ACC112 (cell line): ENCODE measurements around the gene GRPR.
A peak's percentile ranks its signal among the peaks of the same experiment; 100 is the strongest.
"Not testable (repeated sequence)": the region's sequence is repeated elsewhere in the genome, so short reads cannot be mapped to it uniquely, and the experiment has no call there.

Experiments used
- H2AFZ ChIP-seq: fragments of 200-600 bp; sonication (generic); one replicate; pipeline ENCODE4 v1.6.0; 2017; ENCODE audit warnings: antibody characterized with exemption, low read length; ENCODE audit not compliant: unreplicated experiment
- H3K27ac ChIP-seq: fragments of 200-600 bp; sonication (generic); 2 replicates; pipeline ENCODE4 v1.5.1; 2014; ENCODE audit warnings: low read depth, mild to moderate bottlenecking, antibody characterized with exemption, low read length, moderate library complexity
- H3K27me3 ChIP-seq: fragments of 200-600 bp; sonication (generic); 2 replicates; pipeline ENCODE4 v1.6.1; 2014; ENCODE audit warnings: mild to moderate bottlenecking, antibody characterized with exemption, low read length, moderate library complexity, mixed read lengths; ENCODE audit not compliant: insufficient read depth
- H3K36me3 ChIP-seq: fragments of 200-600 bp; sonication (generic); 2 replicates; pipeline ENCODE4 v1.6.1; 2016; ENCODE audit warnings: mild to moderate bottlenecking, antibody characterized with exemption, low read length, moderate library complexity, mixed read lengths; ENCODE audit not compliant: insufficient read depth
- H3K4me1 ChIP-seq: fragments of 200-600 bp; sonication (generic); one replicate; pipeline ENCODE4 v1.6.1; 2016; ENCODE audit warnings: low read length, mixed read lengths; ENCODE audit not compliant: insufficient read depth, unreplicated experiment, control insufficient read depth
- H3K4me3 ChIP-seq: fragments of 200-600 bp; sonication (generic); 2 replicates; pipeline ENCODE4 v1.5.1; 2014; ENCODE audit warnings: mild to moderate bottlenecking, low read depth, low read length
- H3K79me2 ChIP-seq: fragments of 200-600 bp; sonication (generic); one replicate; pipeline ENCODE4 v1.6.0; 2016; ENCODE audit warnings: low read length; ENCODE audit not compliant: control insufficient read depth, unreplicated experiment, insufficient read depth

Gene GRPR

GRCh38 chrX:16148896-16149295 lies 25.5 kb downstream of the GRPR start:
- H3K36me3 ChIP-seq: no peaks in the 10 kb centered on the region
- H3K79me2 ChIP-seq: no peaks in the 10 kb centered on the region
- no peaks in the 10 kb centered on the region for H3K4me1 ChIP-seq
- no peak overlapping the region for H2AFZ ChIP-seq
- H3K27ac ChIP-seq: no peak overlapping the region
- no peak overlapping the region for H3K4me3 ChIP-seq
- peaks cover 10% of the 10 kb centered on the region; the same call in 1 of the 2 replicates for H3K27me3 ChIP-seq

- H3K4me1 ChIP-seq: peaks cover 5% of the 10 kb centered on the region
- no peak overlapping the region for H2AFZ ChIP-seq
- H3K79me2 ChIP-seq: no peaks in the 10 kb centered on the region
- no peak overlapping the region for H3K27ac ChIP-seq
- no peaks in the 10 kb centered on the region for H3K27me3 ChIP-seq
- H3K36me3 ChIP-seq: no peaks in the 10 kb centered on the region
- H3K4me3 ChIP-seq: no peak overlapping the region
Measured at GRCh38 chrX:16155581-16156096, 32.3 kb downstream of the GRPR start.

GRCh38 chrX:16156692-16157331 lies 33.4 kb downstream of the GRPR start:
- no peaks in the 10 kb centered on the region for H3K27me3 ChIP-seq
- no peaks in the 10 kb centered on the region for H3K79me2 ChIP-seq
- H2AFZ ChIP-seq: no peak overlapping the region
- peaks cover 13% of the 10 kb centered on the region for H3K4me1 ChIP-seq
- H3K27ac ChIP-seq: no peak overlapping the region
- H3K4me3 ChIP-seq: no peak overlapping the region
- H3K36me3 ChIP-seq: no peaks in the 10 kb centered on the region

GRCh38 chrX:16160729-16161128 lies 37.4 kb downstream of the GRPR start:
- H3K4me1 ChIP-seq: peaks cover 13% of the 10 kb centered on the region
- no peaks in the 10 kb centered on the region for H3K79me2 ChIP-seq
- H3K27me3 ChIP-seq: no peaks in the 10 kb centered on the region
- no peaks in the 10 kb centered on the region for H3K36me3 ChIP-seq
- H2AFZ ChIP-seq: peak overlapping the region; percentile 48
- H3K27ac ChIP-seq: peak overlapping the region; percentile 45
- H3K4me3 ChIP-seq: peak overlapping the region; percentile 42; the same call in 1 of the 2 replicates

GRCh38 chrX:16161173-16161572 lies 37.8 kb downstream of the GRPR start:
- H3K4me3 ChIP-seq, H3K79me2 ChIP-seq, H3K36me3 ChIP-seq, H3K27me3 ChIP-seq: not testable (repeated sequence)
- H3K4me1 ChIP-seq: peaks cover 13% of the 10 kb centered on the region
- peak overlapping the region; percentile 43 for H3K27ac ChIP-seq
- H2AFZ ChIP-seq: peak overlapping the region; percentile 14

- Histone ChIP-seq H2AFZ (no peak overlapping the region), H3K27me3 (no peaks in the 10 kb centered on the region), H3K4me1 (peaks cover 13% of the 10 kb centered on the region), H3K36me3 (no peaks in the 10 kb centered on the region), H3K27ac (no peak overlapping the region), H3K79me2 (no peaks in the 10 kb centered on the region), H3K4me3 (no peak overlapping the region)
Measured at GRCh38 chrX:16162391-16162790, 39.0 kb downstream of the GRPR start.

- H3K79me2 ChIP-seq: no peaks in the 10 kb centered on the region
- H3K27me3 ChIP-seq: no peaks in the 10 kb centered on the region
- no peak overlapping the region for H3K4me3 ChIP-seq
- H2AFZ ChIP-seq: no peak overlapping the region
- no peak overlapping the region for H3K27ac ChIP-seq
- H3K4me1 ChIP-seq: peaks cover 13% of the 10 kb centered on the region
- H3K36me3 ChIP-seq: no peaks in the 10 kb centered on the region
Measured at GRCh38 chrX:16164748-16165147, 41.4 kb downstream of the GRPR start.

- Histone ChIP-seq H3K36me3 (no peaks in the 10 kb centered on the region), H2AFZ (no peak within 1 kb of the TSS), H3K4me3 (no peak within 1 kb of the TSS), H3K27ac (no peak within 1 kb of the TSS), H3K79me2 (no peaks in the 10 kb centered on the region), H3K4me1 (no peaks in the 10 kb centered on the region), H3K27me3 (no peaks in the 10 kb centered on the region)
Measured at GRCh38 chrX:16167181-16167580, 43.8 kb downstream of the GRPR start, which contains the start of gene MAGEB17. MAGEB17 (plus strand) TSS chrX:16167481; CDS start chrX:16170383, 2,902 bp downstream.

GRCh38 chrX:16171039-16171438 lies 47.7 kb downstream of the GRPR start:
- H3K27ac ChIP-seq: no peak overlapping the region
- no peaks in the 10 kb centered on the region for H3K27me3 ChIP-seq
- H3K36me3 ChIP-seq: no peaks in the 10 kb centered on the region
- H3K4me1 ChIP-seq: no peaks in the 10 kb centered on the region
- no peak overlapping the region for H3K4me3 ChIP-seq
- H2AFZ ChIP-seq: no peak overlapping the region
- H3K79me2 ChIP-seq: no peaks in the 10 kb centered on the region

- Histone ChIP-seq H3K36me3 (no peaks in the 10 kb centered on the region), H3K4me3 (no peak overlapping the region), H2AFZ (no peak overlapping the region), H3K27ac (no peak overlapping the region), H3K4me1 (no peaks in the 10 kb centered on the region), H3K27me3 (no peaks in the 10 kb centered on the region), H3K79me2 (no peaks in the 10 kb centered on the region)
Measured at GRCh38 chrX:16171944-16172343, 48.6 kb downstream of the GRPR start.

GRCh38 chrX:16172391-16172790 lies 49.0 kb downstream of the GRPR start:
- Histone ChIP-seq H3K27me3 (no peaks in the 10 kb centered on the region), H3K27ac (no peak overlapping the region), H3K4me3 (no peak overlapping the region), H2AFZ (no peak overlapping the region), H3K36me3 (no peaks in the 10 kb centered on the region), H3K79me2 (no peaks in the 10 kb centered on the region), H3K4me1 (no peaks in the 10 kb centered on the region)
